HCEC 1CT (cell line): ENCODE data around the gene TAF6L.
"Not testable (repeated sequence)": the region's sequence is repeated elsewhere in the genome, so short reads cannot be mapped to it uniquely, and the experiment has no call there.

Experiments
- DNase-seq: peaks from one replicate; pipeline ENCODE4 v3.0.0-alpha.2; 2017

Gene TAF6L

DNA sequence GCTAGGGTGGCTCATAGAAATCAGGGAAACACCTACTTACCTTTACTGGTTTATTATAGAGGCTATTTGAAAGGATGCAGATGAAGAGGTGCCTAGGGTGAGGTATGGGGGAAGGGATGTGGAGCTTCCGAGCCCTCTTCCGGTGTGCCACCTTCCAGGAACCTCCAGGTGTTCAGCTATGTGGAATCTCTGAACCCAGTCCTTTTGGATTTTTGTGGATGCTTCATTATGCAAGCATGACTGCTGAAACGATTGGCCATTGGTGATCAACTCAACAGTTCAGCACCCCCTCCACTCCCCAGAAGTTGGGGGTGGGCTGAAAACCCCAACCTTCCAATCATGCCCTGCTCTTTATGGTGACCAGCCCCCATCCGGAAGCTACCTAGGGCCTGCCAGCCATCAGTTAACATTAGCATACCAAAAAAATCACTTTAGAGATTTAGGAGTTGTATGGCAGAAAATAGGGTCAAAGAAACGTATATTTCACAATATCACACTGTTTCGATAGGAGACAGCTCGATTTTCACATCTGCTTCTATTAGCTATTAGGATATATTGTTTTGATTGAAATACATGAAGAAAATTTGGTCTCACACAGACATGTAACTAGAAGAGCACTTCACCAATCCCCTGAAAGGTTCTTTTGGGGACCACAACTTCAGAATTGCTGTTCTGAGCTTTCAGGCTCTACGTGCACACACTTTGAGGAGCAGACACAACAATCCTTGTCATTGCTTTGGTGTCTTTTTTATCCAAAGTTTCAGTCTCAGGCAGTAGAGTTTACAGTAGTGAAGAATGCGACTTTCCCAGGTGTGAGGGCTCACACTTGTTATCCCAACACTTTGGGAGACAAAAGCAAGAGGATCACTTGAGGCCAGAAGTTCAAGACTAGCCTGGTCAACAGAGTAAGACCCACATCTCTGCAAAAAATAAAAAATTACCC lies 13.1 kb upstream of the TAF6L start:
- no peak for DNase-seq

DNA sequence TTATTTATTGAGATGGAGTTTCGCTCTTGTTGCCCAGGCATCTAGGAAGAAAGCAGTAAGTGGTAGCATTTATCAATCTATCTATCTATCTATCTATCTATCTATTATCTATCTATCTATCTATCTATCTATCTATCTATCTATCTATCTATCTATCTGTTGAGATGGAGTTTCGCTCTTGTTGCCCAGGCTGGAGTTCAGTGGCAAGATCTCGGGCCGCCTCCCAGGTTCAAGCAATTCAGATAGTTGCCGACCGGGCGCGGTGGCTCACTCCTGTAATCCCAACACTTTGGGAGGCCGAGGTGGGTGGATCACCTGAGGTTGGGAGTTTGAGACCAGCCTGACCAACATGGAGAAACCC lies 10.3 kb upstream of the TAF6L start:
- not testable (repeated sequence) for DNase-seq

DNA sequence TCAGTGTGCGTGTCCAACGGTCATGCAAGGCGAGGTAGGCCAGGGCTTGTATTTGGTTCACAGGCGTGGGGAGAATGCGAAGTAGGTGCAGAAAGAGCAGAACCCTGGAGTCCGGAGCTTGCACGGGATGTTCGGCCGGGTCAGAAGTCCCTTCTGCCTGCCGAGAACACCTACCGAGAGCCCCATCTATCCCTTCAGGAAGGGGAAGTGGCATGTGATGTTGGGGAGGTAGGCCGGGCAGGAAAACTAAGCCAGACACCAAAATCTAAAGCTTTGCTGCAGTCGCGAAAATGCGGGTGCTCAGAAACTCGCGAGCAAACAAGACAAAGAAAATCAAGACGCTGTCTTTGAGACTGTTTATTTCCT lies 435 bp upstream of the TAF6L start:
- DNase-seq: no peak

DNA sequence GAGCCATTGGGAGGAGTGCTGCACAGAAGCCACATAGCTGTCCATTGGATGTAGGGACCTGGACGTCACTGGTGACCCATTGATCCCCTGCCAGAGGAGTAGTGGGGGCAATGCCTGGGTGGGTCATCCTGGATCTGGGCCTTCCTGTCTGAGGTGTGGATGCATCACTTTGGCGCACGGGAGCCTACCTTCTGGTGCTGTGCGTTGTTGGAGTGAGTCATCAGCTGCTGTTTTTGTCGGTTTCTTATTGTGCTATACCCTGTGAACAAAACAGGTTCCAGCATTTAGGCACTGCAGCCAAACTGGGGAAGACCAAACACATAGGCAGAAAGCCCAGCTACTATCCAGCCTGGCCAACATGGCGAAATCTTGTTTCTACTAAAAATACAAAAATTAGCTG lies 3.2 kb downstream of the TAF6L start:
- DNase-seq: no peak

DNA sequence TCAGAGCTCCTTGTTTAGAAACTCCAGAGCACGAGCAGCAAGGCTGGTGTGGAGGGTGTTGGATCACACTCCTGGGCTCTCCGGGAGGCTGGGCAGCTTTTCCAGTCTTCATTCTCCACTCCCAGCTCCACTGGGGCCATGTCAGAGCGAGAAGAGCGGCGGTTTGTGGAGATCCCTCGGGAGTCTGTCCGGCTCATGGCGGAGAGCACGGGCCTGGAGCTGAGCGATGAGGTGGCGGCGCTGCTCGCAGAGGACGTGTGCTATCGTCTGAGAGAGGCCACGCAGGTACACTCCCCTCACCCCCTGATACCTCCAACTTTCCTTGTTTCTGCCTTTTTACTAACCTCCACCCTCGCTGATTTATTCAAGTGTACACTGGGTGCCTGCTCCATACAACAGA lies 4.5 kb downstream of the TAF6L start:
- no peak for DNase-seq

GRCh38 chr11:62777389-62777788 lies 6.2 kb downstream of the TAF6L start:
- no peak for DNase-seq

DNA sequence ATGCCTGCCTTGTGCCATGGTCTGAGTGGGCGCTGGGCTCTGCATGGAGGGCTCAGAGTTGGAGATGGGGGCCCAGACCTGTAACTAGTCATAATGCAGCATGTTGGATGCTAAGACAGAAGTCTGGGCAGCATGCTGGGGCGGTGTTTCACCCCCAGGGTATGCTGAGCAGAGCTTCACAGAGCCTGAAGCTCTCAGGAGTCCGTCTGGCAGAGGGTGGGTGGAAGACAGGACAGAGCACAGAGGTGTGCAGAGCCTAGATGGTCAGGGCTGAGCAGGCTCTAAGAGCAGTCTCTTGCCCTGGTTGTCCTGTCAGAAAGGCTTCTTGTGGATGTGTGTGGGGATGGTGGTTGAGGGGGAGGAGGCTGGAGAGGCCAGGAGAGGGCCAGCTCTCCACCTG lies 7.2 kb downstream of the TAF6L start:
- no peak for DNase-seq

DNA sequence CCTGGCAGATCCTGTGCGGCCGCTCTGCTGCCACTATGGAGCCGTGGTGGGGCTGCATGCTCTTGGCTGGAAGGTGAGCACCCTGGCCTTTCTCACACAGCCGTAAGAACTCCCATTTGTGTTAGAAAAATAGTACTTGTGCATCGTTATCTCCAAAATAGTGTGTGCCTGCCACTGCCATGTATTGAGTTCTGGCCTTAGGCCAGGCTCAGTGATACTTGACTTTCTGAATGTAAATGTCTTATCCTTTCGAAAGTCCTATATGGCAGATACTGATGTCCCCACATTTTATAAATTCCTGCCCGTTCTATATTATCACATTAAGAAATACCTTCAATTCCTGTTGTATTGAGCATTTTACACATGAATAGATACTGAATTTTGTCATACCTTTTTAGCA lies 11.6 kb downstream of the TAF6L start:
- no peak for DNase-seq

DNA sequence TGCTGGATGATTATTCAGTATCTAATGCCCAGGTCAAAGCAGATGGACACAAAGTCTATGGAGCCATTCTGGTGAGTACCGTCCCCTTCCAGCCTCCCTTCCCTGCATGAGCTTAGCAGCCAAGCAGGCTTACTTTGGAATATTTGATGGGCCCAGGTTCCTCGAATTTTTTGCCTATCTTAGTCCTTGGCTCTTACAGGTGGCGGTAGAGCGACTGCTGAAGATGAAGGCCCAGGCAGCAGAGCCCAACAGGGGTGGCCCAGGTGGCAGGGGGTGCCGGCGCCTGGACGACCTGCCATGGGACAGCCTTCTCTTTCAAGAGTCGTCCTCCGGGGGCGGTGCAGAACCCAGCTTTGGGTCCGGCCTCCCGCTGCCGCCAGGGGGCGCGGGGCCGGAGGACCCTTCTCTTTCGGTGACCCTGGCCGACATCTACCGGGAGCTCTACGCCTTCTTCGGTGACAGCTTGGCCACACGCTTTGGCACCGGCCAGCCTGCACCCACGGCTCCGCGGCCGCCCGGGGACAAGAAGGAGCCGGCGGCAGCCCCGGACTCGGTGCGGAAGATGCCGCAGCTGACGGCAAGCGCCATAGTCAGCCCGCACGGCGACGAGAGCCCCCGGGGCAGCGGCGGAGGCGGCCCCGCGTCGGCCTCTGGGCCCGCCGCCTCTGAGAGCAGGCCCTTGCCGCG lies 15.3 kb downstream of the TAF6L start:
- DNase-seq: peak; percentile 84

DNA sequence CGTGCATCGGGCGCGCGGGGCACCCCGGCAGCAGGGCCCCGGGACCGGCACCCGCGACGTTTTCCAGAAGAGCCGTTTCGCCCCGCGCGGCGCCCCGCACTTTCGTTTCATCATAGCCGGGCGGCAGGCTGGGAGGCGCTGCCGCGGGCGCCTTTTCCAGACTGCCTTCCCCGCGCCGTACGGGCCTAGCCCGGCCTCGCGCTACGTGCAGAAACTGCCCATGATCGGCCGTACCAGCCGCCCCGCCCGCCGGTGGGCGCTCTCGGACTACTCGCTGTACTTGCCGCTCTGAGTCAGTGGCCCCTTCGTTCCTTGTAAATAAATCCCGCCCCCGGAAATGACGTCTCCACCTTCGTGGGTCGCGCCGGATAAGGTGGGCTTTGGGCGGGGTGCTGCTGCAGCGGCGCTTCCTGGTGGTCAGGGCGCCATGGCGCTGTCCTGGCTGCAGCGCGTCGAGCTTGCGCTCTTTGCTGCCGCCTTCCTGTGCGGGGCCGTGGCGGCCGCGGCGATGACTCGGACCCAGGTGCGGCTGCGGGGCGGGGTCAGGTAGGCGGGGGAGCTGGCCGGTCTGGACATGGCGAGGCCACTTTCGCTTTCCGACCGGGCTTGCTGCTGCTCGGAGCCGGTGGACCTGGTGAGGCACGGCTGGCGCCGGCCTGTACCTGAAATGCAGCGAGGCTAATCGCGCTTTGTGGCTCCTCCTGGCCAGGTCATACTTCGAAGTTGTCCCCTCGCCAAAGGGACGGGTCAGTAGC lies 16.0 kb downstream of the TAF6L start, which contains the start of gene TMEM179B:
TSS of gene TMEM179B (plus strand) at position 398 of the 755 bp plus-strand sequence. CDS start at position 428, 30 bp downstream.
- peak; percentile 98 for DNase-seq

DNA sequence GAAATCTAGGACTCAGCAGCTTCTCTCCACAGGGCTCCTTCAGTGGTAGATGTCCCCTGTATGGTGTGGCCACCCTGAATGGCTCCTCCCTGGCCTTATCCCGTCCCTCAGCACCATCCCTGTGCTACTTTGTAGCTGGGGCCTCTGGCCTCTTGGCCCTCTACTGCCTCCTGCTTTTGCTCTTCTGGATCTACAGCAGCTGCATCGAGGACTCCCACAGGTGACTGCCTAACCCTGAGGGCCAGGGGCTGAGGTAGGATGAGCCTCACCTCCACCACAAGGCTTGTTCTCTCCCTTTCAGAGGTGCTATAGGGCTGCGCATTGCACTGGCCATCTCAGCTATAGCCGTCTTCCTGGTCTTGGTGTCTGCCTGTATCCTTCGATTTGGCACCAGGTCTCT lies 17.8 kb downstream of the TAF6L start:
- DNase-seq: no peak

- DNase-seq: no peak
Measured at GRCh38 chr11:62789576-62789975, 18.4 kb downstream of the TAF6L start.

GRCh38 chr11:62791501-62792201 lies 20.5 kb downstream of the TAF6L start, which contains the start of gene TMEM223:
Gene TMEM223, minus strand, starts transcription at chr11:62792006. Its CDS starts 12 bp downstream, at chr11:62791994.
- DNase-seq: peak; percentile 76

GRCh38 chr11:62792202-62792575 lies 21.0 kb downstream of the TAF6L start:
- DNase-seq: no peak

DNA sequence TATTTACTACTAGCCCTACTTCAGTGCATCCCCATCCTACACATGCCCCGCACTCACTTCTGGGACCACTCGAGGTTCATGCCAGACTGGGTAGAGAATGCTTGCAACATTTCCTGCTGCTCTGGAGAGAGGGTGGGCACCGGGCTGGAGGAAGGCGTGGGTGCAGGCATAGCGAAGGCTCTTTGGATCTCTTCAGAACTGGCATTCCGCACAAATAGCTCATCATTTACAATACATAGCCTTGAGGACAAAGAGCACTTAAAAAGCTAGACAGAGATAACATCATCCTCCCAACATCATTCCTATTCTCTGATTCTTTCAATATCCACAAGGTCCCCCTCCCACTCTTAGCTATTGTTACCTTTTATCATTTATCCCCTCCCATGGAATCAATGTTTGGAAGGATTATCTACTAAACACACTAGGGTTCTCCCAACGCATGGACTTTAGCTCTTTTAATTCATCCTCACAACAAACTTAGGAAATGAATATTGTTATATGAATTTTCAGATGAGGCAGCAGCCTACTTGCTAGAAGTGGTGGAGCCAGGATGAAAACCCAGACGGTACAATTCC lies 23.1 kb downstream of the TAF6L start:
- no peak for DNase-seq

DNA sequence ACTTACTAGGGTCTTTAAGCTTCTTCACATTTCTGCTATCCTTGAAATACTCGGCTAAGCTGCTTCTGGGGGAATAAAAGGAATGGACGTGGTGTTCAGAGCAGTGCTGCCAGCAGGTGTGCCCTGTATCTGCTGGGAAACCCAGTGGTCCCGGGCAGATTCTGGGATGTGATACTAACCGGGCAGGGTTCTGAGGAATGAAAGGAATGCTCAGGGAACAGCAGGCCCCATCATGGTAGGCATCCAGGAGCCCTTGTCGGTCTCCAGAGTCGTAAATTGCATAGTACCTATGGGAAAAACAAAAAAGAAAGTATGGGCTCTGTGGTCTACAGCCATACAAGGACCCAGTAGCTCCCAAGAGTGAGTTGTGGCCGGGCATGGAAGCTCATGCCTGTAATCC lies 25.1 kb downstream of the TAF6L start:
- DNase-seq: no peak

DNA sequence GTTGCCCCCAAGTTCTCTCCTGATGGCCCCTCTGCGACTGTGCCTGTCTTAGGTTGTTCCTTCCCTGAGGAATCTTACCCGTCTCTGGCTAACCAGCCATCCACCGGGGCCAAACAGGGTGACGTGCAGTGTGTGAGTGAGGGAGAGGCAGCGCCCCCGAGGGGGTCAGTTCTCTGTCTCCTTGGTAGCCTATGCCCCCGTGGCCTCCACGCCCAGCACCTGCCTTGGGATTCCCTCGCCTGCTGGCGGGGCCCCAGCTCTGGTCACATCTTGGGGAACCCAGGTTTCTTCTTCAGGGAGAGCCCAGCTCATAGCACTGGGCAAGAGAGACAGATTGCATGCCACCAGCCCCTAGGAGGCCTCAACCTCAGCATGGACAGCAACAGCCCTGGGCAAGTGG lies 28.3 kb downstream of the TAF6L start:
- DNase-seq: no peak

GRCh38 chr11:62801071-62801470 lies 29.9 kb downstream of the TAF6L start:
- DNase-seq: no peak

GRCh38 chr11:62804310-62805075 lies 33.3 kb downstream of the TAF6L start:
- DNase-seq: peak; percentile 37

DNA sequence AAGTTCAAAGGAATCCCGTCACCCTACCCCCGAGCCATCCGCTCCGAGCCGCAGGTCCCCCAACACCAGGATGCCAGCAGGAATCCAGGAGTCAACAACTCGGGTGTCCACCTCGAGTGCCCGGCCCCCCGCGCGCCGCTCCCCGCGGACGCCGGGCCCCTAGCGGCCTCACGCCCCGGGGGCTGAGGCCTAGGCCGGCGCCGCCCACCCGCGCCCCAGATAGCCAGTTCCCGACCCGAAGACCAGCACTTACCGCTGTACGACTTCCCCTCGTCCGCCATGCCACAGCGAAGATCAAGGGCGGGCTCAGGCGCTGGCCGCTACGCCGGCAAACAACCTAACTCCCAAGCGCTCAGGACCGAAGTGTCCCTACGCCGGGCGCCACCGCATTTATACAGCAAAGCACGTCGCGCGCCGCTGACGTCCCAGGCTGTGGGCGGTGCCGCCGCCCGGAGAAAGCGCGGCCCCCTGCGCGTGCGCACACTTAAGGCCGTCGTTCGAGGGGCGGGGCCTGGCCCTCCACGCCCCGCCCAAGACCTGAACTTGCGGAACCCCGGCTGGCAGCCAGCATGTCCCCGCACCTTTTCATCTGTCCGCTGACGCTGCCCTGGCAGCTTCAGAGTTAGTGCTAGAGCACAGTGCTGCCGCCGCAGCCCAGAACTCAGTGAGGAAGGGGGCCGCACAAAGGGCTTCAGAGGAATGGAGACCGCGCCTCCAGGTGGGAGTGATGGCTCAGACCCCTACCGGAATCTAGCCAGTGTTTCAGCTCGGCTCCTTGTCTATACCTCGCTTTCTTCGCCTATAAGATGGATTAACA lies 34.1 kb downstream of the TAF6L start, which contains the start of gene NXF1:
TSS of gene NXF1 (minus strand) at position 365 of the 817 bp plus-strand sequence. CDS start at position 281, 84 bp downstream.
- DNase-seq: peak; percentile 90
